KMS-11 (cell line): Measurements from ENCODE around the gene MRPS25.

Experiments used
- H2AFZ ChIP-seq: fragments of 200-600 bp; sonication (generic); 2 replicates; pipeline ENCODE4 v1.6.1; 2016; ENCODE audit warnings: antibody characterized with exemption, mixed run types, low read depth
- H3K27ac ChIP-seq: fragments of 200-600 bp; sonication (generic); 2 replicates; pipeline ENCODE4 v1.6.1; 2016; ENCODE audit warnings: mild to moderate bottlenecking, mixed run types
- H3K27me3 ChIP-seq: fragments of 200-600 bp; sonication (generic); 2 replicates; pipeline ENCODE4 v1.6.1; 2017; ENCODE audit warnings: mild to moderate bottlenecking, low read depth, mixed run types, moderate library complexity; ENCODE audit not compliant: insufficient read depth
- H3K36me3 ChIP-seq: fragments of 200-600 bp; sonication (generic); 2 replicates; pipeline ENCODE4 v1.6.1; 2017; ENCODE audit warnings: mild to moderate bottlenecking, mixed run types; ENCODE audit not compliant: insufficient read depth
- H3K4me1 ChIP-seq: fragments of 200-600 bp; sonication (generic); 2 replicates; pipeline ENCODE4 v1.6.1; 2016; ENCODE audit warnings: mild to moderate bottlenecking, low read depth, mixed run types; ENCODE audit not compliant: poor library complexity, severe bottlenecking
- H3K4me2 ChIP-seq: fragments of 200-600 bp; sonication (generic); 2 replicates; pipeline ENCODE4 v1.7.0; 2016; ENCODE audit warnings: mild to moderate bottlenecking, mixed run types
- H3K4me3 ChIP-seq: fragments of 200-600 bp; sonication (generic); IDR thresholded peaks from 2 replicates; pipeline ENCODE4 v1.6.1; 2017; ENCODE audit warnings: low read depth, low read length, mixed read lengths; ENCODE audit not compliant: insufficient read depth
- H3K79me2 ChIP-seq: fragments of 200-600 bp; sonication (generic); 2 replicates; pipeline ENCODE4 v1.6.1; 2016; ENCODE audit warnings: low read depth, mixed run types; ENCODE audit not compliant: insufficient read depth
- H3K9ac ChIP-seq: fragments of 200-600 bp; sonication (generic); 2 replicates; pipeline ENCODE4 v1.6.1; 2016; ENCODE audit warnings: mild to moderate bottlenecking, mixed run types
- H4K20me1 ChIP-seq: fragments of 200-600 bp; sonication (generic); 2 replicates; pipeline ENCODE4 v1.6.1; 2016; ENCODE audit warnings: mild to moderate bottlenecking, mixed run types; ENCODE audit not compliant: insufficient read depth
- TF ChIP-seq, protein P1 (sequence below): fragments of 200-600 bp; sonication (generic); conservative IDR thresholded peaks from 2 replicates; pipeline ENCODE4 v1.6.1; 2017; ENCODE audit warnings: low read depth, mild to moderate bottlenecking, antibody characterized with exemption, low read length, moderate library complexity, mixed read lengths

MRPS25 gene

DNA sequence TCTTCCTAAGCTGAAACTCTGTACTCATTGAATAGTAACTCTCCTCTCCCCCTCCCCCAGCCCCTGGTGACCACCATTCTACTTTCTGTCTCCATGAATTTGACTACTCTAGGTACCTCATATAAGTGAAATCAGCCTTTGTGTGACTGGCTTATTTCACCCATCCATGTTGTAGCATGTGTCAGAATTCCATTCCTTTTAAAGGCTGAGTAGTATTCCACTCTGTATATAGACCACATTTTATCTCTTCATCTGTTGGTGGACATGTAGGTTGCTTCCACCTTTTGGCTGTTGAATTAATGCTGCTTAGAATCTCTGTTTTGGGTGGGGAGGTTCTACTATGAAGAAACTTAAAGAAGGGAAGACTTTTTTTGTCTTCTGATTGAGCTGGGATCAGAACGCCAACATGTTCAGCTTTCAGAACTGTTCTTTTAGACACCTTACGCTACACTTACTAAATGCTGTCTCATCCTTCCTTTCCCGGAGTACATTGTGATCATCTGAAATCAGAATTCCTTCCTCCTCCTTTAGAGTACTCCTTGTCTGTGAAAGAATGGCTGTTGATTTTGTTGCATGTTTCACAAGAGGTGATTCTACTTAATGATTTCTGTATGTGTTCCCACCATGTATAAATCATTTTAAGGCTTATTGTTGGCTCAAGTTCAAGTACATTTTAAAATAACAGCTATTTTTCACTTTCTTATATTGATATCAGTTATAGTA lies 50.3 kb downstream of the MRPS25 start:
- Histone ChIP-seq H3K36me3 (no peaks in the 10 kb centered on the region), H3K9ac (no peak overlapping the region), H4K20me1 (no peaks in the 10 kb centered on the region), H3K27ac (no peak overlapping the region), H3K4me3 (no peak overlapping the region), H3K4me1 (no peaks in the 10 kb centered on the region), H3K4me2 (no peak overlapping the region), H3K27me3 (no peaks in the 10 kb centered on the region), H2AFZ (no peak overlapping the region), H3K79me2 (no peaks in the 10 kb centered on the region)
- TF ChIP-seq, protein P1, sequence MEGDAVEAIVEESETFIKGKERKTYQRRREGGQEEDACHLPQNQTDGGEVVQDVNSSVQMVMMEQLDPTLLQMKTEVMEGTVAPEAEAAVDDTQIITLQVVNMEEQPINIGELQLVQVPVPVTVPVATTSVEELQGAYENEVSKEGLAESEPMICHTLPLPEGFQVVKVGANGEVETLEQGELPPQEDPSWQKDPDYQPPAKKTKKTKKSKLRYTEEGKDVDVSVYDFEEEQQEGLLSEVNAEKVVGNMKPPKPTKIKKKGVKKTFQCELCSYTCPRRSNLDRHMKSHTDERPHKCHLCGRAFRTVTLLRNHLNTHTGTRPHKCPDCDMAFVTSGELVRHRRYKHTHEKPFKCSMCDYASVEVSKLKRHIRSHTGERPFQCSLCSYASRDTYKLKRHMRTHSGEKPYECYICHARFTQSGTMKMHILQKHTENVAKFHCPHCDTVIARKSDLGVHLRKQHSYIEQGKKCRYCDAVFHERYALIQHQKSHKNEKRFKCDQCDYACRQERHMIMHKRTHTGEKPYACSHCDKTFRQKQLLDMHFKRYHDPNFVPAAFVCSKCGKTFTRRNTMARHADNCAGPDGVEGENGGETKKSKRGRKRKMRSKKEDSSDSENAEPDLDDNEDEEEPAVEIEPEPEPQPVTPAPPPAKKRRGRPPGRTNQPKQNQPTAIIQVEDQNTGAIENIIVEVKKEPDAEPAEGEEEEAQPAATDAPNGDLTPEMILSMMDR = no peak

DNA sequence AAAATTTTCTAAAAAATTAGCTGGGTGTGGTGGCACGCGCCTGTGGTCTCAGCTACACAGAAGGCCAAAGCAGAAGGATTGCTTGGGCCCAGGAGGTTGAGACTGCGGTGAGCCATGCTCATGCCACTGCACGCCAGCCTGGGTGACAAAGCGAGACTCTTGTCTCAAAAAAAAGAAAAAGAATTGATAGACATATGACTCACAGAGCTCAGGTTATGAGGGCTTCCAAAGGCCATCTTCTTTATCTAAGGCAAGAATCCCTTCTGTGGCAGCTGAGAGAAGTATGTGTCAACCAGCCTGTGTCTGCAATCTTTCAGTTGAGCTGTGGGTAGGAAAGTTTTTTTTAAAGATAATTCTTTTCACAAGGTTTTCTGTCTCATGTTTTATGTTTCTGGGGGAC lies 53.9 kb downstream of the MRPS25 start:
- Histone ChIP-seq H2AFZ (no peak overlapping the region), H3K27ac (no peak overlapping the region), H3K36me3 (no peaks in the 10 kb centered on the region)

DNA sequence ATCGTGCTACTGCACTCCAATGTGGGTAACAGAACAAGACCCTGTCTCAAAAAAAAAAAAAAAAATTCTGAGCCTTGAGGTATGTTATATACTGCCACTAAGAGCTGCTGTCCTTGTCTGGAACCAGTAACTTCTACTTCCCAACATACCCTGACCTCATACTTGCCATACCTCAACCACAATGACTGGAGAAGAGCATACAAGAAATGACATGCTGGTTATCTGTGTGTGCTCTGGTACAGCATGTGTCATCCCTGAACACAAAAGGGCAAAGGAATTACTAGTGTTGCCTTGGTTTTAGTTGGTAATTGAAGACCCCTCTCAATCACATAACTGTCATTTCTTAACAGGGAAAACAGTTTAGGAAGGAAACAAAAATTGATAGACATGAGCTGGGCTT lies 54.5 kb downstream of the MRPS25 start:
- no peaks in the 10 kb centered on the region for H3K36me3 ChIP-seq
- H2AFZ ChIP-seq = no peak overlapping the region
- no peaks in the 10 kb centered on the region for H4K20me1 ChIP-seq
- H3K4me1 ChIP-seq = no peaks in the 10 kb centered on the region
- H3K4me2 ChIP-seq = no peak overlapping the region
- TF ChIP-seq, protein P1 = no peak
- H3K27me3 ChIP-seq = no peaks in the 10 kb centered on the region
- H3K9ac ChIP-seq = no peak overlapping the region
- no peaks in the 10 kb centered on the region for H3K79me2 ChIP-seq
- H3K4me3 ChIP-seq = no peak overlapping the region
- no peak overlapping the region for H3K27ac ChIP-seq

More for the DNA sequence above, 53.9 kb downstream of the MRPS25 start:
- H3K79me2 ChIP-seq = no peaks in the 10 kb centered on the region
- no peak overlapping the region for H3K9ac ChIP-seq
- TF ChIP-seq, protein P1 = no peak
- no peaks in the 10 kb centered on the region for H3K4me1 ChIP-seq
- H3K27me3 ChIP-seq = no peaks in the 10 kb centered on the region
- no peak overlapping the region for H3K4me2 ChIP-seq
- no peak overlapping the region for H3K4me3 ChIP-seq
- no peaks in the 10 kb centered on the region for H4K20me1 ChIP-seq

DNA sequence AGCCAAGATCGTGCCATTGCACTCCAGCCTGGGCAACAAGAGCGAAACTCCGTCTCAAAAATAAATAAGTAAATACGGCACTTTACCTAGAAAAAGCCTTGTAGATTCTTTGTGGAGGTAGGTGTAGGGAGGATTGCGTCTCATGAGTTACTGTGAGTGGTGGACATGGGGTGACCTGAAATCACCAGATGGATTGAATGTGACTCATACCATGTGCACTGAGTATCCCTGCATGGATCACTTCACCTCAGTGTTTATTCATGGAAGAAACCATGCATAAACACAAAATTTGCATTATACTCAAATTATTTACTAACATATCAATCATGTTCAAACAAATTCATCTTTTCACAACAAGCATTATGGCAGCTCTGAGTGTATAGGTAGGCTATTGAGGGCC lies 55.9 kb downstream of the MRPS25 start:
- no peaks in the 10 kb centered on the region for H3K27me3 ChIP-seq
- H3K27ac ChIP-seq = no peak overlapping the region
- no peaks in the 10 kb centered on the region for H3K79me2 ChIP-seq
- no peaks in the 10 kb centered on the region for H3K36me3 ChIP-seq
- TF ChIP-seq, protein P1 = no peak
- H3K4me1 ChIP-seq = no peaks in the 10 kb centered on the region
- no peaks in the 10 kb centered on the region for H4K20me1 ChIP-seq
- H3K4me2 ChIP-seq = no peak overlapping the region
- no peak overlapping the region for H3K4me3 ChIP-seq
- H3K9ac ChIP-seq = no peak overlapping the region
- H2AFZ ChIP-seq = no peak overlapping the region
